Naive thymus-derived CD8-positive, alpha-beta T cell (primary cell): ENCODE data around the gene PTPN7. TPM values are rescaled to one million over a fixed set of nuclear protein-coding genes. Genes with fewer than 3 reads are reported as not detected.
"Not testable (repeated sequence)": the region's sequence is repeated elsewhere in the genome, so short reads cannot be mapped to it uniquely, and the experiment has no call there.

Source experiments
- ATAC-seq, 2 donors: fragments of 150-1000 bp; cut with Tn5 transposase in 1 of 2; sonication (Bioruptor Pico), chemical (Tn5 transposase) in 1 of 2; 1 replicate in 1 of 2; 2 replicates in 1 of 2; pipeline ENCODE4 v1.10.0; 2021; ENCODE audit warnings: mild to moderate bottlenecking in 2 of 2, moderate library complexity in 2 of 2
- POLR2A ChIA-PET: fragments of 350-600 bp; sonication (Branson Sonifier 250); formaldehyde crosslinking; loops from one replicate; lab custom pipeline; 2021; ENCODE audit warnings: antibody characterized with exemption; lab: Charles Lee
- DNase-seq, 10 donors: peaks; one replicate each; pipeline versions ENCODE4 v3.0.0 to v3.0.0-alpha.2; 2020 to 2022
- H3K27ac Mint-ChIP-seq, 10 donors: one replicate each; pipeline ENCODE4 v1.8.0; 2020 to 2022; ENCODE audit warnings: mild to moderate bottlenecking in 10 of 10, mixed read lengths in 10 of 10, moderate library complexity in 4 of 10, inconsistent platforms in 1 of 10
- H3K27me3 Mint-ChIP-seq, 5 donors: one replicate each; pipeline ENCODE4 v1.8.0; 2021 to 2022; ENCODE audit warnings: mixed read lengths in 5 of 5
- H3K36me3 Mint-ChIP-seq, 3 donors: one replicate each; pipeline ENCODE4 v1.8.0; 2020 to 2022; ENCODE audit warnings: mixed read lengths in 3 of 3, mild to moderate bottlenecking in 2 of 3, inconsistent platforms in 1 of 3
- H3K4me1 Mint-ChIP-seq, 4 donors: one replicate each; pipeline ENCODE4 v1.8.0; 2021 to 2022; ENCODE audit warnings: mixed read lengths in 4 of 4
- H3K4me3 Mint-ChIP-seq, 10 donors: one replicate each; pipeline ENCODE4 v1.8.0; 2020 to 2022; ENCODE audit warnings: mild to moderate bottlenecking in 10 of 10, mixed read lengths in 10 of 10, moderate library complexity in 6 of 10, inconsistent platforms in 1 of 10
- H3K9me3 Mint-ChIP-seq, 9 donors: one replicate each; pipeline ENCODE4 v1.8.0; 2020 to 2022; ENCODE audit warnings: mixed read lengths in 9 of 9, mild to moderate bottlenecking in 3 of 9, inconsistent platforms in 1 of 9, moderate library complexity in 1 of 9
- polyA plus RNA-seq, 3 donors: library from polyadenylated mRNA; unstranded; fragments of 300-500 nt; fragmentation: Illumina TruSeq; gene quantifications; one replicate each; pipeline ENCODE4 v1.2.3, GENCODE V29; 2021
- total RNA-seq, 8 experiments: library from RNA in 2 of 8; stranded (reverse) in 2 of 8; gene quantifications; one replicate each; pipeline ENCODE4 v1.2.3 and lab custom pipeline; 2021 to 2026

PTPN7 gene
- total and polyA plus RNA-seq, 5 experiments from 2014 or later, result 35.9 to 44.4 (median 37.7) TPM

DNA sequence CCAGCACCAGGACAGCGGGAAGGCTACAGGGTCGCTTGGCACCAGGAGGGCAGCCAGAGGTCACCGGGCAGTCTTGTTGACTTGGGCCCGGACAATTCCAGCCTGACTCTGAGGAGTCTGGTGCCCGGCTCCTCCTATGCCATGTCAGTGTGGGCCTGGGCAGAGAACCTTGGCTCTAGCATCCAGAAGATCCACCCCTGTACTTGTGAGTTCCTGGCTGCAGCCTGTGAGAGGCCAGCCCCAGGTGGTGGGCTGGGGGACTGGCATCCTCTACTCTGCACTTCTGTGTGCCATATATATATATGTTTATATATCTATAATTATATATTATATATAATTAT is 11.6 kb upstream of the PTPN7 start:
- Mint-ChIP-seq H3K27me3 (no peaks in the 10 kb centered on the region), H3K4me3 (no peak overlapping the region), H3K9me3 (no peaks in the 10 kb centered on the region), H3K27ac (no peak overlapping the region), H3K36me3 (no peaks in the 10 kb centered on the region), H3K4me1 (peaks cover 0 to 7% (median 5%) of the 10 kb centered on the region in 4 donors)
- no peak for ATAC-seq
- no peak for DNase-seq
- POLR2A ChIA-PET, result interaction anchor here (1.2 kb wide), 1 partner anchor 10 kb away, joined by 5 read pairs; no protein-coding TSS in a partner anchor

DNA sequence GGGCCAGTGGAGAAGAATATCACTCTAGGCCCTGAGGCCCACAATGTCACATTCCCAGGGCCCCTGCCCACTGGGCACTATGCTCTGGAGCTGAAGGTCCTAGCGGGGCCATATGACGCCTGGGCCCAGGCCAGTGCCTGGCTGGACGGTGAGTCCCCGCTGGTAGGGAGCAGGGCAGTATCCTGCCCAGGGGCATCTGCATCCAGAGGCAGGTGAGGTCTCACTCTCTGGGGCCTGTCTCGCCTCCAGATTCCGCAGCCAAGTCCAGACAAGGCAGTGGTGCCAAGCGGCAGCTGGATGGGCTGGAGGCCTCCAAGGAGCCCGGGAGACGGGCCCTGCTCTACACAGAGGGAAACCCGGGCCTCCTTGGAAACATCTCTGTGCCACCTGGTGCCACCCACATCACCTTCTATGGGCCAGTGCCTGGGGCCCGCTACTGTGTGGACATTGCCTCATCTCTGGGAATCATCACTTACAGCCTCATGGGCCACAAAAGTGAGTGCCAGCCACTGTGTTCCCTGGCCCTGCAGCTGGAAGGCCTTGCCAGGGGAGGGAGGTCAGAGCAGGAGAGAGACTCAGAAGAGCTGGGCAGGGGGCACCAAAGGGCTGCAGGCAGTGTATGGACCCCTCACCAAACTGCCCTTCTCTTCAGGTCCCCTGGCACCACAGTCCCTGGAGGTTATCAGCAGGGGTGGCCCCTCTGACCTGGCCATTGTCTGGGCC is 11.1 kb upstream of the PTPN7 start:
- Mint-ChIP-seq H3K4me1 (peaks cover 4 to 11% (median 7%) of the 10 kb centered on the region in 4 donors), H3K27me3 (no peaks in the 10 kb centered on the region), H3K27ac (no peak overlapping the region), H3K36me3 (no peaks in the 10 kb centered on the region), H3K4me3 (no peak overlapping the region), H3K9me3 (no peaks in the 10 kb centered on the region)
- ATAC-seq (no peak), DNase-seq (no peak)
- POLR2A ChIA-PET, result interaction anchor here (1.2 kb wide), 1 partner anchor 10 kb away, joined by 5 read pairs; no protein-coding TSS in a partner anchor

DNA sequence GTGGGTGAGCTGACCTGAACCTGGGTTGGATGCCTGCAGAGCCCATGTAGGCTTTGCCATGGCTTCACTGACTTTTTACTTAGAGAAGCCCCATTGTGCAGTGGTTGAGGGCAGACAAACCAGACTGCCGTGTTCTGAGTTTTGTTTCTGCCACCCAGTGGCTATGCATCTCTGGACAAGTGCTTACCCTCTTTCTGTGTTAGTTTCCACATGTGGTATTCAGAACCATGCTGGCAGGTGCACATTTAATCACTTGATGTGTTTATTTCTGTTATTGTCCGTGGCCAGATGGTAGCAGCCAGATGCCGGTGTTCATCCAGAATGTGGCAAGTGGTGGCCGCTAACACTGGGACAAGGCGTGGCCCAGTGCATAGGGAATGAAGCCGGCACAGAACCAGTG is 10.3 kb upstream of the PTPN7 start:
- POLR2A ChIA-PET, result no interaction called here
- DNase-seq (no peak), ATAC-seq (peak; percentile 44 to 57)
- Mint-ChIP-seq H3K4me3 (no peak overlapping the region), H3K4me1 (peaks cover 4 to 17% (median 12%) of the 10 kb centered on the region in 4 donors), H3K9me3 (no peaks in the 10 kb centered on the region), H3K27ac (peak overlapping the region in 1 of 10 donors; percentile 13), H3K27me3 (no peaks in the 10 kb centered on the region), H3K36me3 (no peaks in the 10 kb centered on the region)

DNA sequence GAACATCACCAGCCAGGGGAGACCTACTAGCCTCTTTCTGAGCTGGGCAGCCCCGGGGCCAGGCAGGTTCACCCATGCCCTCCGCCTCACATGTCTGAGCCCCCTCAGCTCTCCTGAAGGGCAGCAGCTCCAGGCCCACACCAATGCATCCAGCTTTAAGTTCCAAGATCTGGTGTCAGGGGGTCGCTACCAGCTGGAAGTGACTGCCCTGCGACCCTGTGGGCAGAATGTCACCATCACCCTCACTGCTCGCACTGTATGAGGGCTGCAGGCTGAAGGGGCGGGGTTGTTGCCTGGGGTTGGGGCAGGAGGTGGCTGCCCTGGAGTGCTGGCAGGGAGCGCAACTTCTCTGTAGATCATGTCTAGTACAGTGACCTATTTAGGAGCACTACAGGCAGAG is 8.5 kb upstream of the PTPN7 start:
- Mint-ChIP-seq H3K9me3 (no peaks in the 10 kb centered on the region), H3K4me3 (no peak overlapping the region), H3K36me3 (no peaks in the 10 kb centered on the region), H3K27ac (peak overlapping the region in 1 of 10 donors; percentile 27), H3K27me3 (no peaks in the 10 kb centered on the region), H3K4me1 (peaks cover 13 to 35% (median 30%) of the 10 kb centered on the region in 4 donors)
- no peak for DNase-seq
- no peak for ATAC-seq
- POLR2A ChIA-PET, result no interaction called here

DNA sequence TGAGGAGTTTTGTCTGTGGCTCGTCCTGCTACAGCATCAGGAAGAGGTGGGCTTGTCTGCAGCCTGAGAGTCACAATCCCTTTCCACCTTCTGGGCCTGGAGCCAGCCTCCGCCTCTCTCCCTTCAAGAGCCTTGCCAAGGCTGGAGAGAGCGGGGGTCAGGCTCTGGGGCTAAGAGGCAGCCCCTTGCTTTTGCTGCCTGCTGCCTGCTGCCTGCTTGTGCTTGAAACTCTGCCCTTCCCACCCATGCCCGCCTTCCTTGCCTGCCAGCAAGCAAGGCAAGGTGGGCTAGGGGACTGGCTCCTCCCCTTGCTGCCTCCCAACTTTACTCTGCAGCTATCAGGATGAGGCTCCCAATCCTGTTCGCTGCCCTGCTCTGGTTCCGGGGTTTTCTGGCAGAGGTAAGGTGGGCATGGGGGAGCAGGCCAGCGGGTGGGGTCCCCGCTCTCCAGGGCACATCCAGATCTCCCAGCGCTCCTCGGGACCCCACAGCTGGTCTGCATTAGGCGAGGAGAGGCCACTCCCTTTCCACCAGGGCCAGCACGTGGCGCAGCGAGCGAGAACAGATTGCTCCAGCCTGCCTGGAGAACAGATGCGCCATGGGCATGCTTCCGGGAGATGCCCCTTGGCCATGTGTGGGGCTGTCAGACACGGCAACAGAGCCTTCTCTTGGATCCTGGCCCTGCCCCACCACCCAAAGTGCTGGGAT is 7.5 kb upstream of the PTPN7 start:
- DNase-seq (no peak), ATAC-seq (no peak)
- H3K4me3 Mint-ChIP-seq, result no peak overlapping the region
- no peaks in the 10 kb centered on the region for H3K9me3 Mint-ChIP-seq
- H3K36me3 Mint-ChIP-seq, result no peaks in the 10 kb centered on the region
- peaks cover 17 to 44% (median 40%) of the 10 kb centered on the region in 4 donors for H3K4me1 Mint-ChIP-seq
- POLR2A ChIA-PET, result no interaction called here
- H3K27ac Mint-ChIP-seq, result peak overlapping the region in 1 of 10 donors; percentile 37
- H3K27me3 Mint-ChIP-seq, result no peaks in the 10 kb centered on the region

DNA sequence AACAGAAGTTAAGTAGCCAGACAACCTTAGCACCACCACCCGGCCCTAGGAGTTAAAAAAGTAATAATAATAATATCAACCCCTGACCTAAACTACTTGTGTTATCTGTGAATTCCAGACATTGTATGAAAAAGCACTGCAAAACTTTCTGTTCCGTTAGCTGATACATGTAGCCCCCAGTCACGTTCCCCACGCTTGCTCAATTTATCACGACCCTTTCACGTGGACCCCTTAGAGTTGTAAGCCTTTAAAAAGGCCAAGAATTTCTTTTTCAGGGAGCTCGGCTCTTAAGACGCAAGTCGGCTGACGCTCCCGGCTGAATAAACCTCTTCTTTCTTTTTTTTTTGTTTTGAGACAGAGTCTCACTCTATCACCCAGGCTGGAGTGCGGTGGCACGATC is 6.7 kb upstream of the PTPN7 start:
- DNase-seq, H3K27me3 Mint-ChIP-seq, ATAC-seq, POLR2A ChIA-PET, H3K36me3 Mint-ChIP-seq, H3K9me3 Mint-ChIP-seq: not testable (repeated sequence)
- Mint-ChIP-seq H3K4me3 (peak overlapping the region in 1 of 10 donors; percentile 6), H3K4me1 (peaks cover 21 to 52% (median 48%) of the 10 kb centered on the region in 4 donors), H3K27ac (peak overlapping the region in 2 of 10 donors; percentile 36 to 61)

DNA sequence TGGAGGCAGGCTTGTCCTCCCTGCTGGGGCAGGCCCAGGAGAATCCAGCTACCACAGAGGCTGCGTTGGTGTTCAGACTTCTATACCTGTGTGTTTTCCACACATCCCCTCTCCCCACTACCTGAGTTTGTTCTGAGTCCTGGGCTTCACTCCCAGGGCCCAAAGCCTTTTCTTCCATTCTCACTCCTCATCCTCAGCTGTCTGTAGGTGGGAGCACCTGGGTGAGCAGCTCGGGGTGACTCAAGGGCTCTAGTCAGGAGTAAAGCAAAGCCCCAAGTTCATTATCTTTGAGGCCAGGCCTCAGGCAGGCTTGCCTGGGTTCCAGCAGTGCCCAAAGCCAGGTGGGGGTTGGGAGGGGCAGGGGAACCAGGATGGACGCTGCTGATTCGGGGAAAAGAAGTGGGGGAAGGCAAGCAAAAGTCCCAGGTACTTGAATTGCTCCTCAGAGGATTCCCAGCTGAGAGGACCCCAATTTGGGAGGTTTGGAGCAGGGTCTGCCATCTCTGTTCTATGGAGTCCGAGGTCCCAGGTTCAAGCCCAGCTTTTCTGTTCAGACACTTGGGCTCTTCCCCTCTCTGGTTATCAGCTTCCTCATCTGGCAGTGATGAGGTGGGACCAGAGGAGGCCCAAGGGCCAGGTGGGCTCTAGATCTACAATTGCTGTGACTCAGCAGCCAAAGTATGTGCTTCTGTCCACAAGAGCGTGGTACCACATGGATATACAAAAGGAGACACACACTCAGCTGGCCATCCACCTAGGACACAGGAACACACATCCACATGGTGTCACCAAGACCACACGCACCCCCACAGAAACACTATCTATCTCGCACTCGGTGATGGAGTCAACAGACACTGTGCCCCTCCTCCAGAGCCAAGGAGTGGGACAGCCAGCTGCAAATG is 5.8 kb upstream of the PTPN7 start:
- peak overlapping the region in 4 of 10 donors; percentile 2 to 56 (median 28) for H3K4me3 Mint-ChIP-seq
- no peaks in the 10 kb centered on the region for H3K9me3 Mint-ChIP-seq
- POLR2A ChIA-PET, result no interaction called here
- no peak for DNase-seq
- no peak for ATAC-seq
- peak overlapping the region in 3 of 10 donors; percentile 36 to 85 (median 61) for H3K27ac Mint-ChIP-seq
- H3K36me3 Mint-ChIP-seq, result no peaks in the 10 kb centered on the region
- H3K4me1 Mint-ChIP-seq, result peaks cover 24 to 60% (median 57%) of the 10 kb centered on the region in 4 donors
- no peaks in the 10 kb centered on the region for H3K27me3 Mint-ChIP-seq

DNA sequence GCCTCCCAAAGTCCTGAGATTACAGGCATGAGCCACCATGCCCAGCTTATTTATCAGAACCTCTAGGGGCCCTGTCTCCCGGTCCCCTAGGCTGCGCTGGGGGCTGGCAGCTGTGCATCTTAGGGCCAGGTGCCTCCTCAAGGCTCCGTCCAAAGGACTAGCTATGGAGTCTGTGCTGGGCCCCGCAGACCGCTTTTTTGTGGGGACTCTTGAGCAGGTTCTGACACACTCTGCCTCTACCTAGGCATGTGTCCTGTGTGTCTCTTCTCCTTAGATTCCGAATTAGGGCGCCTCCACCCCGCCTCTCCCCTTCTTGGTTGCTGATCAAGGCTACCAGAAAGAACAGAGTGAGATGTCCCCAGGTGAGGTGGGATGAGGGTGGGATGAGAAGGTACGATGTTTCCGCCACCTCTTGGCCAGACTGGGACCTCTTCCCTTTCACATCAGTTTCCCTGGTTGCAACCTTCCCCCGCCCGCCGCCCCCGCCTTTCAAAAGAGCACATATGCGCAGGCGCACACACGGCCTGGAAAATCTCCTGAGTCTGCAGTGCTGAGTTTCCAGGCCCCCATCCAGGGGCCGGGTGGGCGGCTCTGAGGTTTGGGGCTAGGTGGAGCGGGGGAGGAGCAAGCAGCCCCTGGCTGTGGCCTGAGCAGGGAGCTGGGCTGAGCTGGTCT is 5.0 kb upstream of the PTPN7 start:
- Mint-ChIP-seq H3K27me3 (no peaks in the 10 kb centered on the region), H3K4me3 (peak overlapping the region in 9 of 10 donors; percentile 51 to 100 (median 73)), H3K27ac (peak overlapping the region in 7 of 10 donors; percentile 26 to 89 (median 72)), H3K9me3 (no peaks in the 10 kb centered on the region), H3K4me1 (peaks cover 30 to 62% (median 61%) of the 10 kb centered on the region in 4 donors), H3K36me3 (no peaks in the 10 kb centered on the region)
- DNase-seq (no peak), ATAC-seq (no peak)
- POLR2A ChIA-PET, result interaction anchor here (0.8 to 1.1 kb wide), 3 partner anchors 11 to 24 kb away, joined by 3 to 5 read pairs (median 3); partner anchors contain the start of gene ARL8A

DNA sequence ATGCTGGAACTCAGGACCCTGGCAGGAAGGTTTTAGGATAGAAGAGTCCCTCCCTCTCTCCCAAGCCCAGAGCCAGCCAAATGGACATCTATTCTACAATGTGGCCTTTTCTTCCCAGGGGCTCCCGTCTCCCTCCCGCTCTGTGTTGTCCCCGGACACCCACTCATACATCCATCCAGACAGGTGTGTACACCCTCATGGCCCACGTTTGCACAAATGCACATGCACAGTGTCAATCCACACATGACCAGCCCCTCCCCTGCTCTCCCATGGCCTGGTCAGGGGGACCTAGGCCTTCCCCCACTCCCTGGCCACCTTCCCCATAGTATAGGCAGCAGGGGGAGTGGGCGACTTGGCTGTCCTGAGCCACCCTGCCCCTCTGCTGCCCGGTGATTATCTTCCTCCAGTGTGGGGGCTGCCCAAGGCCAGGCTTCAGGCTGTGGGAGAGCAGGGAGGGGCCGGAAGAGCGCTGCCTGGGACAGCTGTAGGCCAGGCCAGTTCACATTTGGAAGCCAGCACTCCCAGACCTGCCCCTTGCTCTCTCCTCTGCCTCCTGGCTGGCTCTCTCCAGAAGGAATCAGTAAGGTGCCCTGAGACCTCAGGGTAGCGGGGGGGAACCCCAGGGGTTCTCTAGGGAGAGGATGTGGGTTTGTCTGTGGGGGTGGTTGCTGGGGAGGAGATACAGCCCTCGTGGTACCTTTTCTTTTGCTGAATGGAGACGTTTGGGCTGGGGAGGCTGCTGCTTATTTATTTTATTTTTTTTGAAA is 4.1 kb upstream of the PTPN7 start:
- Mint-ChIP-seq H3K27me3 (no peaks in the 10 kb centered on the region), H3K9me3 (peaks cover 0 to 1% (median 0%) of the 10 kb centered on the region in 9 donors), H3K4me3 (peak overlapping the region; percentile 51 to 100 (median 76)), H3K4me1 (peaks cover 36 to 71% (median 67%) of the 10 kb centered on the region in 4 donors), H3K36me3 (peaks cover 0 to 1% (median 0%) of the 10 kb centered on the region in 3 donors), H3K27ac (peak overlapping the region; percentile 26 to 91 (median 78))
- DNase-seq (peak; percentile 50 to 90 (median 80)), ATAC-seq (peak; percentile 79 to 86)
- POLR2A ChIA-PET, result interaction anchor here (0.9 to 1.1 kb wide), 2 partner anchors 10 to 25 kb away, joined by 3 to 5 read pairs; no protein-coding TSS in a partner anchor

DNA sequence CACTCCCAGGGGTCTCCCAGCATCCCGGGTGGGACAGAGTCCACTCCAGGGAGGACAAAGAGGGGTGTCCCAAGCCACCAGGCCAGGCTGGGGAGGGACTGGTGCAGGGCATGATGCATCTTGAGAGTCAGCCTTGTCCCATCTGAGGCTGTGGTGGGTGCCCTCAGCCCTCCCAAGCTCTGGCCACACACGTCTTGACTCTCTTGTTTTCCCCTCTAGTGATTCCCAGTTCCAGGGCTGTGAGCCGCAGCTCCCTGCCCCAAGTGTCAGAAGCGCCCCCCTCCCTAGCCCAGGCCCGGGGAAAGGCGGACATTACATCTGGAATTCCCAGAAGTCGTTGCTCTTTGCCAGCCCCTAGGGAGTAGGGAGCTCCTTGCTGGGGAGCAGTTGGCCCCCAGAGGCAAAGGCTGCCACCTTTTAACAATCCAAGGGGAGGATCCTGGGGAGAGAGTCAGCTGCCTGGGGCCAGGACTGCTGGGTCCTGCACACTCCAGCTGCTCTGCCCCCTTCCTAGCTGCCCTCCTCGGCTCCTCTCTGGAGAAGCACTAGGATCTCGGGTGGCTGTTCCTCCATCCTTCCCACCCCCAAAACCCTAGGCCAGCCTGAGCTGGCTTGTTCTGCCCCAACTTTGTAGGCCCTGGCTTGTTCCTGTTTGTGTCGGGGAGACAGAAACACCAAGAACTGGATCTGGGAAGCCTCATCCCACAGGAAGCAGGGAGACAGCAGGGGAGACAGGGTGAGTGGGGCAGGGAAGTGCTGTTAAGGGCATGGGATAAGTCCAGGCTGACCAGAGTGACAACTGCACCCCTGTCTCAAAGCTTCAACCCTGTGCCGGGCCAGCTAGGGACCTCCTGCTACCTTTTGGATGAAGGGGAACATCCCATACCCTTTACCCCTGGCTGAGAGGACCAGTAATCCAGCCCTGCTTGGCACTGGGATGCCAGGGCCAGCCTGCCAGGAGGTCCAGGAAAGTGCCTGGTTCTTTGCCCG is 3.2 kb upstream of the PTPN7 start:
- Mint-ChIP-seq H3K27me3 (no peaks in the 10 kb centered on the region), H3K4me3 (peak overlapping the region; percentile 3 to 100 (median 79)), H3K36me3 (peaks cover 0 to 2% (median 0%) of the 10 kb centered on the region in 3 donors), H3K4me1 (peaks cover 43 to 80% (median 76%) of the 10 kb centered on the region in 4 donors), H3K27ac (peak overlapping the region in 7 of 10 donors; percentile 73 to 97 (median 79)), H3K9me3 (peaks cover 0 to 1% (median 0%) of the 10 kb centered on the region in 9 donors)
- POLR2A ChIA-PET, result interaction anchor here (0.9 to 1.2 kb wide), 2 partner anchors 9 to 20 kb away, joined by 3 read pairs; no protein-coding TSS in a partner anchor
- DNase-seq (peak in 1 of 10 donors; percentile 56), ATAC-seq (no peak)
